HG03045 (cell line): ENCODE results near the gene DPP6.
"Not testable (repeated sequence)": the region's sequence is repeated elsewhere in the genome, so short reads cannot be mapped to it uniquely, and the experiment has no call there.

Source experiments
- ATAC-seq: cut with Tn5 transposase; IDR thresholded peaks from one replicate; pipeline ENCODE4 v1.9.1; 2021; ENCODE audit warnings: mild to moderate bottlenecking, moderate library complexity; ENCODE audit not compliant: unreplicated experiment

DPP6 gene

GRCh38 chr7:154914308-154914995 lies 862.3 kb downstream of the DPP6 start:
- no peak for ATAC-seq

- ATAC-seq: no peak
These were observed 862.8 kb downstream of the DPP6 start for GRCh38 chr7:154914996-154915380.

GRCh38 chr7:154915600-154915999 lies 863.4 kb downstream of the DPP6 start:
- ATAC-seq: no peak

- no peak for ATAC-seq
These were observed 864.2 kb downstream of the DPP6 start for GRCh38 chr7:154916381-154916780.

GRCh38 chr7:154916856-154917807 lies 864.9 kb downstream of the DPP6 start:
- ATAC-seq: no peak

GRCh38 chr7:154917808-154918160 lies 865.6 kb downstream of the DPP6 start:
- no peak for ATAC-seq

GRCh38 chr7:154918266-154918665 lies 866.1 kb downstream of the DPP6 start:
- no peak for ATAC-seq

GRCh38 chr7:154918741-154919140 lies 866.5 kb downstream of the DPP6 start:
- ATAC-seq: no peak

GRCh38 chr7:154919344-154920225 lies 867.4 kb downstream of the DPP6 start:
- no peak for ATAC-seq

- ATAC-seq: not testable (repeated sequence)
These were observed 870.3 kb downstream of the DPP6 start for GRCh38 chr7:154922472-154922871.

GRCh38 chr7:154927624-154928125 lies 875.5 kb downstream of the DPP6 start:
- peak; percentile 44 for ATAC-seq

GRCh38 chr7:154928136-154929005 lies 876.2 kb downstream of the DPP6 start:
- ATAC-seq: peak; percentile 78

- peak; percentile 14 for ATAC-seq
These were observed 877.0 kb downstream of the DPP6 start for GRCh38 chr7:154929006-154929726.

GRCh38 chr7:154931906-154932305 lies 879.7 kb downstream of the DPP6 start:
- no peak for ATAC-seq

GRCh38 chr7:154934353-154934952 lies 882.3 kb downstream of the DPP6 start:
- ATAC-seq: not testable (repeated sequence)

- no peak for ATAC-seq
These were observed 885.6 kb downstream of the DPP6 start for GRCh38 chr7:154937837-154938236.

- no peak for ATAC-seq
These were observed 890.5 kb downstream of the DPP6 start for GRCh38 chr7:154942691-154943090.
